GM18868 (cell line): ENCODE data around the gene SPACDR.

Experiments used
- ATAC-seq: cut with Tn5 transposase; IDR thresholded peaks from one replicate; pipeline ENCODE4 v1.9.1; 2021; ENCODE audit warnings: mild to moderate bottlenecking, moderate library complexity; ENCODE audit not compliant: unreplicated experiment

Gene SPACDR

GRCh38 chr7:100419660-100420226 lies 44.3 kb downstream of the SPACDR start:
- ATAC-seq, result no peak

DNA sequence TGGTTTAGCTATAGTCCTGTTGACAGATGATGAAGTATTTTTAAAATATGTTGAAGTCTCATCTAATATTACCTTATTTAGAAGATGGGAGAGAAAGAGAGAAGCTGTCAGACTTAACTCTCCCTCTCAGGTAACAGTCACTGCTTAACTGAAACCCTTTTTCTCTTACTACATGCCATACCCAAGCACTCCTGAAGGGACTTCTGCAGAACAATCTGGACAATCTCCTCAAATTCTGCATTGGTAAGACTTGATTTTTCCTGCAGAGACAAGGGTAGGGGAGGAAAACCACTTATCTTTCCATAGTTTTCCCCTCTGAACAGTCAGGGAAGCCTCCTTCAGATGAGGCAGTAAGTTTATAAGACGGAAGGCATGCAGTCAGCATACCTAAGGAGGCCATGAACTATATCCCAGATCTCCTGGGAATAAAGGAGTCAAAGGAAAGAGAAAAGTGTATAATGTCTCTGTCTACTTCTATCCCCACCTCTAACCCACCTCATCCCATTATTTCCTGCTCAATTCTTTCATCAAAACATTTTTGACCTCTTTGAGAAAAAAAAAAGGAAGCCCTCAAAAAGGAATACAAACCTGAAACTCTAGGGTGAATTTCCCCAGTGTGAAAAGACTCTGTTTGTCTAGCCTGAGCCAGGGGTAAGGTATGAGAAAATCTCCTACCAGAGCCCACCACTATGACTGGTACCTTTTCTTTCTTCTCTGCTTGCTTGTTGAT lies 45.0 kb downstream of the SPACDR start:
- ATAC-seq, result no peak

- ATAC-seq, result no peak
Measured at GRCh38 chr7:100415448-100415847, 48.6 kb downstream of the SPACDR start.

- ATAC-seq, result no peak
Measured at GRCh38 chr7:100413889-100414288, 50.2 kb downstream of the SPACDR start.

- ATAC-seq, result no peak
Measured at GRCh38 chr7:100413346-100413745, 50.7 kb downstream of the SPACDR start.

GRCh38 chr7:100411101-100411500 lies 53.0 kb downstream of the SPACDR start:
- no peak for ATAC-seq

DNA sequence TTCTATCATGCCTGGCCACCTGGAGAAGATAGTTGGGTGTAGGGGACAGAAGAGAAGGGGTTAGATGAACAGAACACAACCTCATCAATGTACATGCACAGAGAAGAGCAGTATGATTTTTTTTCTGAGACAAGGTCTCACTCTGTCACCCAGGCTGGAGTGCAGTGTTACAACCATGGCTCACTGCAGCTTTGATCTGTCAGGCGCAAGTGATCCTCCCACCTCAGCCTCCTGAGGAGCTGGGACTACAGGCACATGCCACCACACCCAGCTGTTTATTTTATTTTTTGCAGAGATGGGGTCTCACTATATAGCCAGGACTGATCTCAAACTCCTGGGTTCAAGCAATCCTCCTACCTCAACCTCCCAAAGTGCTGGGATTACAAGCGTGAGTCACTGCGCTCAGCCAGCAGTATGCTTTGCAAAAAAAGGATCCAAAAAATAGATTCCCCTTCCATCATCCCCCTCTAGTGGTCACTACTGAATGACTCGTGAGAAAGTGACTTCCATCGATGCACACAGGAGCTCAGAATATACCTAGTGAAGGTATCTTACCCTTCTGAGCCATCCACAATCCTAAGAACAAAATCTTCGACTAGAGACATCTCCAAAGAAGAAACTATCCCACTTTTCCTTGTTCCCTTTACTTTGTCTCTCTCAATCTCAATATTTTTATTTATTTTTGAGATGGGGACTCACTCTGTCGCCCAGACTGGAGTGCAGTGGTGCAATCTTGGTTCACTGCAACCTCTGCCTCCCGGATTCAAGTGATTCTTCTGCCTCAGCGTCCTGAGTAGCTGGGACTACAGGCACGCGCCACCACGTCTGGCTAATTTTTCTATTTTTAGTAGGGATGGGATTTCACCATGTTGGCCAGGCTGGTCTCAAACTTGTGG lies 56.5 kb downstream of the SPACDR start:
- no peak for ATAC-seq

DNA sequence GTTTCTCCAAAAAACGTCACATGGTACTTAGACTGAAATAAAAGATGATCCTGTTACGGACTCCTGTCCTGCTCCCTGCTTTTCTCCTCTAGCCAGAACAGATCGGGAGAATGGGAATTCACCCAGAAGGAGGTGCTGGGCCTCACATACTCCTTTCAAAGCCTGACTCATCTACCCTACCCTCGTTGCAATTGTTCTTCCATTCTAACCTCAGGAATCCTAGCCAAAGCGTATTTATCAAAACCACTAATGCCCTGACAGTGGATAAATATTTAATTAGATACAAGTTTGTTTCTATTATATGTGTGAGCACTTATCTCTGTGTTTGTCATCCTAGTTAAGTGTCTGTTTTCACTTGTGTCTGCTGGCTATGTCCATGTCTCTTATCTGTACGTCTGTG lies 57.3 kb downstream of the SPACDR start:
- ATAC-seq, result no peak
